Activated T-cell treated with anti-CD3 and anti-CD28 coated beads, Interleukin-2, amount 50 U/mL, for 72 hours (primary cell): Measurements from ENCODE around the gene XAB2. TPM values are rescaled to one million over a fixed set of nuclear protein-coding genes. Genes with fewer than 3 reads are reported as not detected.
"Not testable (repeated sequence)": the region's sequence is repeated elsewhere in the genome, so short reads cannot be mapped to it uniquely, and the experiment has no call there.

ENCODE experiments used
- ATAC-seq, 2 donors: fragments of 150-1000 bp; cut with Tn5 transposase; replicated peaks in 1 of 2; 2 replicates each; pipeline ENCODE4 v1.10.0; 2021; ENCODE audit warnings: moderate library complexity in 2 of 2, mild to moderate bottlenecking in 1 of 2
- DNase-seq, 2 donors: peaks; one replicate each; pipeline ENCODE4 v3.0.0; 2021 to 2022; ENCODE audit warnings: mixed read lengths in 1 of 2
- H3K27ac Mint-ChIP-seq: one replicate; pipeline ENCODE4 v1.8.0; 2022; ENCODE audit warnings: mild to moderate bottlenecking, moderate library complexity, mixed read lengths
- H3K27me3 Mint-ChIP-seq: one replicate; pipeline ENCODE4 v1.8.0; 2022; ENCODE audit warnings: low read depth, mixed read lengths
- H3K36me3 Mint-ChIP-seq, 2 donors: one replicate each; pipeline ENCODE4 v1.8.0; 2022; ENCODE audit warnings: mixed read lengths in 2 of 2, mild to moderate bottlenecking in 1 of 2; ENCODE audit not compliant: insufficient read depth in 2 of 2
- H3K4me1 Mint-ChIP-seq: one replicate; pipeline ENCODE4 v1.8.0; 2022; ENCODE audit warnings: low read depth, mixed read lengths
- H3K4me3 Mint-ChIP-seq, 2 donors: one replicate each; pipeline ENCODE4 v1.8.0; 2022; ENCODE audit warnings: mild to moderate bottlenecking in 2 of 2, mixed read lengths in 2 of 2, moderate library complexity in 2 of 2
- H3K9me3 Mint-ChIP-seq, 2 donors: one replicate each; pipeline ENCODE4 v1.8.0; 2022; ENCODE audit warnings: mixed read lengths in 2 of 2
- total RNA-seq, 2 donors: library from RNA; stranded (reverse); gene quantifications; one replicate each; pipeline ENCODE4 v1.2.3, GENCODE V29; 2022

The XAB2 gene
- total RNA-seq, 2 donors from 2014 or later, result 53.3 to 59.3 TPM

DNA sequence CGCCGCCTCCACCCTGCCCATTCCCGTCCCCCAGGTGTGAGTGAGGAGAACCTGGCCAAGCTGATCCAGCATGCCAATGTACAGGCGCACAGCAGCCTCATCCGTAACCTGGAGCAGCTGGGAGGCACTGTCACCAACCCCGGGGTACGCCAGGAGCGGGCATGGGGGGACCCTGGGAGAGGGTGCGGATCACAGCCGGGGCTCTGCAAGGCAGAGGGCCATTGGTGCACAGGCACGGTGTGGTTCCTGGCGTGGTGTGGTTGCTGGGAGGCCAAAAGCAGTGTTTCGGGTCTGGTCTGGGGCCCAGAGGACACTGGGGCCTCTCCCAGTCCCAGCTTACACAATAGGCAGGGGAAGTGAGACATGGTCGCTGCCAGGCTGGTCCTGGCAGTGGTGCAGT is 15.8 kb upstream of the XAB2 start:
- H3K36me3 Mint-ChIP-seq, result peaks cover 2 to 4% of the 10 kb centered on the region in 2 donors
- H3K9me3 Mint-ChIP-seq, result peaks cover 0 to under 1% of the 10 kb centered on the region in 2 donors
- H3K27ac Mint-ChIP-seq, result no peak overlapping the region
- DNase-seq (no peak), ATAC-seq (no peak)
- no peaks in the 10 kb centered on the region for H3K27me3 Mint-ChIP-seq
- peaks cover 1% of the 10 kb centered on the region for H3K4me1 Mint-ChIP-seq
- H3K4me3 Mint-ChIP-seq, result no peak overlapping the region

DNA sequence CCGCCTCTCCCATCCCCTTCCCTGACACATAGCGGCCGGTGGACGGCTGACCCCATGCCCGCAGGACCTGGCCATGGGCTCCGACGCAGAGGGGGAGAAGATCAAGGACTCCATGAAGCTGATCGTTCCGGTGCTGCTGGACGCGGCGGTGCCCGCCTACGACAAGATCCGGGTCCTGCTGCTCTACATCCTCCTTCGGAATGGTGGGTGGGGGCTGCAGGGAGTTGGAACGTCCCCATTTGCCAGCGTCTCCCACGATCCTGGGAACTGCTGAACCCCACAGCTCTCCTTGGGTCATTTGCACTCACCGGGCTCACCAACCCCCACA is 15.2 kb upstream of the XAB2 start:
- DNase-seq (no peak), ATAC-seq (no peak)
- Mint-ChIP-seq H3K4me1 (peaks cover 7% of the 10 kb centered on the region), H3K27me3 (no peaks in the 10 kb centered on the region), H3K36me3 (peaks cover 8 to 9% of the 10 kb centered on the region in 2 donors), H3K4me3 (no peak overlapping the region), H3K9me3 (peaks cover 4% of the 10 kb centered on the region in 2 donors), H3K27ac (no peak overlapping the region)

DNA sequence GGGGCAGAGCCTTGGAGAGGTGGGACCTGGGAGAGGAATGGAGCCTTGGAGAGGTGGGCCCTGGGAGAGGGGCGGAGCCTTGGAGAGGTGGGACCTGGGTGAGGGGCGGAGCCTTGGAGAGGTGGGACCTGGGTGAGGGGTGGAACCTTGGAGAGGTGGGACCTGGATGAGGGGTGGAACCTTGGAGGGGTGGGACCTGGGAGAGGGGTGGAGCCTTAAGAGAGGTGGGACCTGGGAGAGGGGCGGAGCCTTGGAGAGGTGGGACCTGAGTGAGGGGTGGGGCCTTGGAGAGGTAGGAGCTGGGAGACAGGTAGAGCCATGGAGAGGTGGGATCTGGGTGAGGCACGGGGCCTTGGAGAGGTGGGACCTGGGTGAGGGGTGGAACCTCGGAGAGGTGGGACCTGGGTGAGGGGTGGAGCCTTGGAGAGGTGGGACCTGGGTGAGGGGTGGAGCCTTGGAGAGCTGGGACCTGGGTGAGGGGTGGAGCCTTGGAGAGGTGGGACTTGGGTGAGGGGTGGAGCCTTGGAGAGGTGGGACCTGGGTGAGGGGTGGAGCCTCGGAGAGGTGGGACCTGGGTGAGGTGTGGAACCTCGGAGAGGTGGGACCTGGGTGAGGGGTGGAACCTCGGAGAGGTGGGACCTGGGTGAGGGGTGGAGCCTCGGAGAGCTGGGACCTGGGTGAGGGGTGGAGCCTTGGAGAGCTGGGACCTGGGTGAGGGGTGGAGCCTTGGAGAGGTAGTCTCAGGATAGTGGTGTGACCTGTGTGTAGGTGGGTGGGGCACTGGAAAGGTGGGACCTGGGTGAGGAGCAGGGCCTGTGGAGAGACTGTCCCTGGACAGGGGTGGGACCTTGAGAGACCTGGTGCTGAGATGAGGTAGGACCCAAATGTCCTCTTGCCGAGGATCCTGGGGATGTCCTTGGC is 14.5 kb upstream of the XAB2 start:
- H3K36me3 Mint-ChIP-seq, H3K27me3 Mint-ChIP-seq, H3K4me3 Mint-ChIP-seq, ATAC-seq, H3K4me1 Mint-ChIP-seq, H3K9me3 Mint-ChIP-seq, H3K27ac Mint-ChIP-seq: not testable (repeated sequence)
- peak; percentile 19 to 23 for DNase-seq

DNA sequence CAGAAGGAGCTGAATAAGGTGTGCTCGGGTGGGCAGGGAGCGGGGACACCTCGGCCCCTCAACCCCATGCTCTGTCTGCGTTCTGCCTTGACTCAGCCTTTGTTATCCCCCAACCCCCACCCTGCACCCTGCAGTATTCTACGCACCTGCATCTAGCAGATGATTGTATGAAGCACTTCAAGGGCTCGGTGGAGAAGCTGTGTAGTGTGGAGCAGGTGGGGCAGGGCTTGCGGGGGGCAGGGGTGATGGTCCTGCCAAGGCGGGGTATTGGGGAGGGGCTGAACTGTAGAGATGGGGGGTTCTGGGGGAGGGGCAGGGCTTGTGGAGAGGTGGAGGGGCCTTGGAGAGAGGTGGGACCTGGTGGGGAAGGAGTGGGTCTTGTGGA is 13.7 kb upstream of the XAB2 start:
- ATAC-seq (no peak), DNase-seq (no peak)
- H3K9me3 Mint-ChIP-seq, result peaks cover 4% of the 10 kb centered on the region in 2 donors
- no peaks in the 10 kb centered on the region for H3K27me3 Mint-ChIP-seq
- peaks cover 8 to 10% of the 10 kb centered on the region in 2 donors for H3K36me3 Mint-ChIP-seq
- H3K4me1 Mint-ChIP-seq, result peaks cover 19% of the 10 kb centered on the region
- no peak overlapping the region for H3K4me3 Mint-ChIP-seq
- no peak overlapping the region for H3K27ac Mint-ChIP-seq

DNA sequence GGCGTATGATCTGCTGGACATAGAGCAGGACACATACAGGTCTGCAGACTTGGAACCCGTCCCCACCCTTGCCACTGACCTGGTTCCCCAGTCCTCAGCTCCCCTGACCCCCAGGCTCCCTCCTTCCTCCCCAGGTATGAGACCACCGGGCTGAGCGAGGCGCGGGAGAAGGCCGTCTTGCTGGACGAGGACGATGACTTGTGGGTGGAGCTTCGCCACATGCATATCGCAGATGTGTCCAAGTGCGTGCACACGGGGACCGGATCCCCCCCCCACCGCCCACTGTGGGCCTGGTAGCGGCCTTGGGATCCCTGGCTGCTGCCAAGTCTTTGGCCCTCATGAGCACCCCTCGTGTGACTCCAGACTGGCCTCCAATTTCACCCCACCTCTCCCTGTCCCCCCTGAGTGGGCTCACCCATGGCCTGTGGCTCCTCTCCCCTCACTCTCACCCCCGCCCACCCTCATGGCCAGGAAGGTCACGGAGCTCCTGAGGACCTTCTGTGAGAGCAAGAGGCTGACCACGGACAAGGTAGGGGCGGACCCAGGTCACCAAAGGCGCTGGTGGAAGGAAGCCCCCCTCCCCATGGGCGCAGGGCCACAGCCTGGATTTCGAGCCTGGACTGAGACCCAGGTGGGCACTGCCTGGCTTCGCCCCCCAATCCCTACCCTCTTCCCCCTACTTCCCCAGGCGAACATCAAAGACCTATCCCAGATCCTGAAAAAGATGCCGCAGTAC is 13.1 kb upstream of the XAB2 start:
- no peak overlapping the region for H3K4me3 Mint-ChIP-seq

DNA sequence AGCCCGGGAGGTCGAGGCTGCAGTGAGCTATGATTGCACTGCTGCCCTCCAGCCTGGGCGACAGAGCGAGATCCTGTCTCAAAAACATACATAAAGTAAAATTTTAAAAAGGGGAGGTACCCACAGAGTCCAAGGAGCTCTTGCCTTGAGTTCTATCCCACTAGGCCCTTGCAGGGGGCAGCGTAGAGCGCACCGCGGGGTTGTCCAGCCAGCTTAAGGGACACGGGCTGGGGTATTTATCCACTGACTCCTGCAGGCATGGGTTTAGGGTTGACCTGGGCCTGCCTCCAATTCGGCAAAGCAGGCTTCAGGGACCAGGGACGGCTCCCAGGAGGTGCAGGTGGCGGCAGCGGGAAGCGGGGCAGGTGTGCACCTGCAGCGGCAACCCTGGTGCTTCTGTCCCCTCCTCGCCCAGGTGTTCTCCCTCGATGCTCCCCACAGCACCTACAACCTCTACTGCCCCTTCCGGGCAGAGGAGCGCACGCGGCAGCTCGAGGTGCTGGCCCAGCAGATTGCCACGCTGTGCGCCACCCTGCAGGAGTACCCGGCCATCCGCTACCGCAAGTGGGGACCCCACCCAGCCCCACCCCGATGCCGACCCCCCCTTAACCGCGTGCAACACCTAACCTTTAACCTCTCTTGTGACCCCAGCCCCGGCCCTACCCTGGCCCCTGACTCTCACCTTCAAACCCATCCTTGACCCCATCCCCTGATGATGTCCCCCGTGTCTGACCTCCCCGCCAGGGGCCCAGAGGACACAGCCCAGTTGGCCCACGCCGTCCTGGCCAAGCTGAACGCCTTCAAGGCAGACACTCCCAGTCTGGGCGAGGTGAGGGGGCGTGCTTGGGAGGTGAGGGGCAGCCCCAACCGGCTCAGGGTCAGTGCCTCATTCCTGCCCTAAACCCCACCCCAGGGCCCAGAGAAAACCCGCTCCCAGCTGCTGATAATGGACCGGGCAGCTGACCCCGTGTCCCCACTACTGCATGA is 12.2 kb upstream of the XAB2 start:
- peaks cover 4% of the 10 kb centered on the region in 2 donors for H3K9me3 Mint-ChIP-seq
- H3K4me1 Mint-ChIP-seq, result peaks cover 26% of the 10 kb centered on the region
- ATAC-seq (no peak), DNase-seq (no peak)
- H3K27me3 Mint-ChIP-seq, result no peaks in the 10 kb centered on the region
- no peak overlapping the region for H3K27ac Mint-ChIP-seq
- H3K36me3 Mint-ChIP-seq, result peaks cover 8 to 10% of the 10 kb centered on the region in 2 donors
- H3K4me3 Mint-ChIP-seq, result no peak overlapping the region

More for the DNA sequence above, 13.1 kb upstream of the XAB2 start:
- Mint-ChIP-seq H3K27ac (no peak overlapping the region), H3K4me1 (peaks cover 24% of the 10 kb centered on the region), H3K9me3 (peaks cover 4% of the 10 kb centered on the region in 2 donors), H3K27me3 (no peaks in the 10 kb centered on the region), H3K36me3 (peaks cover 8 to 10% of the 10 kb centered on the region in 2 donors)
- DNase-seq (no peak), ATAC-seq (no peak)

DNA sequence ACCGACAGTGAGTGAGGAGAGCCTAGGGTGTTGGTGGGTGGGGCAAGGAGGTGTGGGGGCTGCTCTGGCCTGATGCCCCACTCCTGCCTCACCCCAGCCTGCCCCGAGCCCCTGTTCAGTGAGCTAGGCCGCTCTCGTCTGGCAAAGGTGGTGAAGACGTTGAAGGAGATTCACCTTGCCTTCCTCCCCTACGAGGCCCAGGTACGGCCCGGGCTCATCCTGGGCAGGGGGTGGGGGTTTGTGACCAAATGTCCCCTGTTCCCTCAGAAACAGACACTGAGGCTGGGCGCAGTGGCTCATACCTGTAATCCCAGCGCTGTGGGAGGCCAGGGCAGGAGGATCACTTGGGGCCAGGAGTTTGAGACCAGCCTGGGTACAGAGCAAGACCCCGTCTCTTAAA is 11.5 kb upstream of the XAB2 start:
- DNase-seq, result no peak
- H3K27me3 Mint-ChIP-seq, result no peaks in the 10 kb centered on the region
- no peak overlapping the region for H3K4me3 Mint-ChIP-seq

DNA sequence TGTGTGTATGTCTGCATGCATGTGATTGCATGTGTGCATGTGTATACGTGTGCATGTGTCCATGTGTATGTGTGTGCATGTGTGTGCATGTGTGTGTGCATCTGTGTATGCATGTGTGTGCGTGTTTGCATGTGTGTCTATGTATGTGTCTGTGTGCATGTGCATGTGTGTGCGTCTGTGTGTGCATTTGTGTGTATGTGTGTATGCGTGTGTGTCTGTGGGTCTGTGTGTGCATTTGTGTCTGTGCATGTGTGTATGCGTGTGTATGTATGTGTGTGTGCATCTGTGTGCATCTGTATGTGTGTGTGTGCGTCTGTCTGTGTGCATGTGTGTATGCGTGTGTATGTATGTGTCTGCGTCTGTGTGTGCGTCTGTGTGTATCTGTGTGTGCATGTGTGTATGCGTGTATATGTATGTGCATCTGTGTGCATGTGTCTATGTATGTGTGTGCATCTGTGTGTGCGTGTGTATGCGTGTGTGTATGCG is 10.6 kb upstream of the XAB2 start:
- H3K4me1 Mint-ChIP-seq, result peaks cover 34% of the 10 kb centered on the region
- DNase-seq (no peak), ATAC-seq (no peak)
- peaks cover 4% of the 10 kb centered on the region in 2 donors for H3K9me3 Mint-ChIP-seq
- H3K4me3 Mint-ChIP-seq, result no peak overlapping the region
- peaks cover 7 to 8% of the 10 kb centered on the region in 2 donors for H3K36me3 Mint-ChIP-seq
- H3K27me3 Mint-ChIP-seq, result no peaks in the 10 kb centered on the region
- H3K27ac Mint-ChIP-seq, result no peak overlapping the region

More for the DNA sequence above, 11.5 kb upstream of the XAB2 start:
- Mint-ChIP-seq H3K4me1 (peaks cover 34% of the 10 kb centered on the region), H3K36me3 (peaks cover 8 to 9% of the 10 kb centered on the region in 2 donors), H3K27ac (no peak overlapping the region), H3K9me3 (peaks cover 4% of the 10 kb centered on the region in 2 donors)
- ATAC-seq, result no peak

DNA sequence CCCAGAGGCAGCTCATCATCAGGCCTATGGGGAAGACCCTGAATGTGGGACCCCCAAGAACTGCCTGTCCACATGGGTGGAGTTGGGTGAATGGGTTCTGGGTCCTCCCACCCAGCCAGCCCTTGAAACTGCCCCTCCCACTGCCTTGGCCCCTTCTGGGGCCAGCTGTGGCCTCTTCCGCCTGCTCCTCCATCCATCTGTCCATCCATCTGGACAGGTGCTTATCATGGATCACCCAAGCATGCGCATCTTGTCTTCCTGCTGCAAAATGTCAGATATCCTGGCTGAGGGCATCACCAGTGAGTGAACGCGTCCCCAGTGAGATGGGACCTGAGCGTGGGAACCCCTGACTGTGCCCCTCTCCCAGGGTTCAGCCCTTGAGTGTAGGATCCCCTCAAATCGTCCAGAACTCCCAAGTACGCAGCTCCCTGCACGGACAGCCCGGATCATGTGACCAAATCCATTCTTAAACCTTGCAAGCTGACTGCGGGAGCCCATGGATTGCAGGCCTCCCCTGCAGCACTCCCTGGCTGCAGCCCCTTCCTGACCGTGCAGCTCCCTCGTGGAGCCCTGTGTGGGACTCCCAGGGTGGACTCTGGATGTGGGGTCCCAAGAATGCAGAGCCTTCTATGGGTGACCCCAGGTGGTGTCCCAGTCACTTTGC is 9.6 kb upstream of the XAB2 start:
- Mint-ChIP-seq H3K27me3 (no peaks in the 10 kb centered on the region), H3K36me3 (peaks cover 7 to 8% of the 10 kb centered on the region in 2 donors), H3K9me3 (peaks cover 4% of the 10 kb centered on the region in 2 donors), H3K4me3 (peak overlapping the region in 1 of 2 donors; percentile 44), H3K27ac (no peak overlapping the region), H3K4me1 (peaks cover 34% of the 10 kb centered on the region)
- no peak for ATAC-seq
- DNase-seq, result no peak

DNA sequence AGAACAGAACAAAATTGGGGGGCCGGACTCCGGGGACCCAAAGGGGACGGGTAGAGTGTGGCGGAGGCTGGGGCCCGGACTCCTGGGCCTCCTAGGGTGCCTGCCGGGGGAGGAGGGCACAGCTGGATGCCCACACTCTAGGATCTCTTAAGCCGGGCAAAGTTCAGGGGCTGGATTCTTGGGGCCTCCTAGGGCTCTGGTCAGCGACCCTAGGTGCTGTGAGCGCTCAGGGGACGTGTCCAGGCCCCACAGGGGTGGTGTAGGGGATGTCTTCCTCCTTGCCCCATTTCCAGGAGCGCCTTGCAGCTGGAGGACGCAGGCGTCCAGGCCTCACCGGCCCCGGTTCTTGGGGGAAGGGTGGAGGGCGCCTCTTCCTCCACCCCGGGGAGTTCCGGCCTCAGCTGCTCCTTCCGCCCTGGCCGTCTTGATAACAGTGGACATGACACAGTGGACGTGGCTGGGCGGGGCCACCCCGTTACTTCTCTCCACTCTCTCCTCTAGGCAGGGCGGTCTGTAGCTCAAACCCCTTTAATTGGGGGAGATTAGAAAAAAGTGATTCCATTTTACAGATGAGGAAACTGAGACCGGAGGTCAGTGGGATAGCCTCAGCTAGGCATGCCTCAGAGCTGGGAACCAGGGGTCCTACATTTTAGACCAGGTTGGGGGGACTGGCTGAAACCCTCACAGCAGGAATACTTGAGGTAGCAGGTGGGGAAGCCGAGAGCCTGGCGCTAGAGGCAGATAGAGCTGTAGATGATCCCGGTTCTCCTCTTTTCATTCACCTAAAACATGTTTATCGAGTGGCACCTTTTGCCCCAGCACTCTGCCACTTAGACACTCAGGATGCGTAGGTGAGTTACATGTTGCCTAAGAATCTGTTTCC is 8.3 kb upstream of the XAB2 start:
- H3K36me3 Mint-ChIP-seq, result peaks cover 7 to 8% of the 10 kb centered on the region in 2 donors
- H3K4me3 Mint-ChIP-seq, result peak overlapping the region; percentile 85 to 86
- ATAC-seq (peak in 1 of 2 donors; percentile 18), DNase-seq (peak in 1 of 2 donors; percentile 22)
- peaks cover 4% of the 10 kb centered on the region in 2 donors for H3K9me3 Mint-ChIP-seq
- H3K4me1 Mint-ChIP-seq, result peaks cover 34% of the 10 kb centered on the region
- no peaks in the 10 kb centered on the region for H3K27me3 Mint-ChIP-seq
- peak overlapping the region; percentile 44 for H3K27ac Mint-ChIP-seq

DNA sequence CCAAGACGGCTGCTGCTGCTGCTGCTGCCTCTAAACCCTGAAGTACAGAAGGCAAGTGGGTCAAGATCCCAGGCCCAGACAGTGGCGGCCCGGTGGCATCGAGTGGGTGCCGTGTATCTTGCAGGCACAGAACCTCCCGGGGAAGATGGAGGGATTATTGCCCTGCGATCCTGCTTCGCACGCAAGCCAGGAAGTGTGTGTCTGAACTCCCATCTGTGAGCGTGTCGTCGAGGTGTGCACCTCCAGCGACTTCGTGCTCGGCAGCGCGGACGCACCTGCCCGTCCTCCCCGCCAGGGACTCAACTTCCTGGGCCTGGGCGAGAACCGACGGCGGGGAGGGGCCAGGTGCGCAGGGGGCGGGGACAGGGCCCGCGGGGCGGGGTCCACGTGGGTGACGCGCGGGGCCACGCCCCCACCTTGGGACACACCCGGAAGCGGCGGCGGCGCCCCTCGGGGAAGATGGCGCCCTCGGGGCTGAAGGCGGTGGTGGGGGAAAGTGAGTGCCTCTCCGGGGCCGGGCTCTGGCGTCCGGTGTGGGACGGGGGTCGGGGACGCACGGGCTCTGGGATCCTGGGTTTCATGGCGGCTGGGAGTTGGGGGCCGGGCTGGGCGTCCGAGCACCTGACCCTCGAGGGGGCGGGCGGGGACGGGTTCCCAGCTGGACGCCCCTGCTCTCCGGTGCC is 7.5 kb upstream of the XAB2 start, which contains the start of gene STXBP2:
TSS of gene STXBP2 (plus strand) at position 420 of the 683 bp plus-strand sequence. CDS start at position 460, 40 bp downstream.
- peaks cover 4% of the 10 kb centered on the region in 2 donors for H3K9me3 Mint-ChIP-seq
- no peaks in the 10 kb centered on the region for H3K27me3 Mint-ChIP-seq
- peak within 1 kb of the TSS; percentile 85 to 86 for H3K4me3 Mint-ChIP-seq
- H3K4me1 Mint-ChIP-seq, result peaks cover 34% of the 10 kb centered on the region
- peaks cover 7 to 8% of the 10 kb centered on the region in 2 donors for H3K36me3 Mint-ChIP-seq
- DNase-seq (peak; percentile 91 to 96), ATAC-seq (peak; percentile 97 to 98)
- peak within 1 kb of the TSS; percentile 85 for H3K27ac Mint-ChIP-seq
